Thyroid gland (tissue), 4 donors: ENCODE measurements around the gene KCTD13. TPM values are rescaled to one million over a fixed set of nuclear protein-coding genes. Genes with fewer than 3 reads are reported as not detected.
"Not testable (repeated sequence)": the region's sequence is repeated elsewhere in the genome, so short reads cannot be mapped to it uniquely, and the experiment has no call there.

Experiments
- DNase-seq, 2 donors: peaks; one replicate each; pipeline ENCODE4 v3.0.0-alpha.2; 2019
- H3K27ac ChIP-seq, 3 donors: fragments of 200-600 bp; sonication (generic); 1 replicate in 2 of 3; 2 replicates in 1 of 3; pipeline ENCODE4 v1.5.1; 2016 to 2019; ENCODE audit warnings: mild to moderate bottlenecking in 1 of 3, moderate library complexity in 1 of 3
- H3K27me3 ChIP-seq: fragments of 200-600 bp; sonication (generic); one replicate; pipeline ENCODE4 v1.5.1; 2019
- H3K36me3 ChIP-seq, 2 donors: fragments of 200-600 bp; sonication (generic); one replicate each; pipeline ENCODE4 v1.5.1; 2016 to 2019
- H3K4me1 ChIP-seq, 2 donors: fragments of 200-600 bp; sonication (generic); one replicate each; pipeline ENCODE4 v1.5.1; 2017 to 2019
- H3K4me3 ChIP-seq, 3 donors: fragments of 200-600 bp; sonication (generic); replicated peaks in 1 of 3; 1 replicate in 2 of 3; 2 replicates in 1 of 3; pipeline ENCODE4 v1.5.1; 2016; ENCODE audit warnings: mild to moderate bottlenecking in 1 of 3
- H3K9me3 ChIP-seq: fragments of 200-600 bp; sonication (generic); one replicate; pipeline ENCODE4 v1.5.1; 2017
- POLR2A ChIP-seq, 2 donors: fragments of 450-650 bp; IDR thresholded peaks; one replicate each; pipeline ENCODE4 v1.6.1; 2017; ENCODE audit warnings: antibody characterized with exemption in 2 of 2, mild to moderate bottlenecking in 2 of 2, moderate library complexity in 1 of 2
- WGBS, 2 donors: methylation state at CpG; one replicate each; pipeline ENCODE4 v1.1.5; 2017; 5-methylcytosine and 5-hydroxymethylcytosine counted together
- intact Hi-C: fragments of 100-400 bp; cut with DNase I; formaldehyde crosslinking; loops from one replicate; pipeline ENCODE4 v1.15.1; 2023
- total RNA-seq, 4 donors: library from RNA; depleted of rRNA; stranded (reverse); fragments of >200 nt; gene quantifications; one replicate each; pipeline ENCODE4 v1.2.3, GENCODE V29; 2016
- TF ChIP-seq, protein P1 (sequence below), 6 experiments: fragments of 200-600 bp in 3 of 6; fragments of 450-650 bp in 3 of 6; sonication (generic) in 3 of 6; IDR thresholded peaks; one replicate each; pipeline ENCODE4 v1.5.1; 2016 to 2019; ENCODE audit warnings: antibody characterized with exemption in 6 of 6, mild to moderate bottlenecking in 2 of 6, inconsistent platforms in 1 of 6, moderate library complexity in 1 of 6

The KCTD13 gene
- total RNA-seq, 4 donors from 2014 or later: 9.8 to 27.5 (median 15.5) TPM

DNA sequence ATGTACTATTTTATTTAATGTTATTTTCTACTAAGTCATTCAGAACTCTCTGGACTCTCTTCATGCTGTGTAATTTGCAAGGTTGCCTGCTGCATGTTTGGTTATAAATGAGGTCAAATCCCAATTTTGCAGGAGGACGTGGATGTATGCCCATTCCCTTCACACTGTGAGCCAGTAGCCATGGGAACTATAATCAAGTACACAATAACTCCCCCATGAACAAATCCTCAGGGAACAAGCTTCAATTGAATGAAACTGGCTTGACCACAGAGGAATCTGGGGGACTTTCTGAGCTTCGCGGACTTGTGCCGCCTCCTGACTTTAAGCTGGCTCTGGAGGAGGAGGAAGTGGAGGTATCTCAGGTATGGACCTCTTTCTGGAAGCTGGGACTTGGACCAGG lies 14.6 kb upstream of the KCTD13 start:
- intact Hi-C loops: no loop called here
- TF ChIP-seq, protein P1, sequence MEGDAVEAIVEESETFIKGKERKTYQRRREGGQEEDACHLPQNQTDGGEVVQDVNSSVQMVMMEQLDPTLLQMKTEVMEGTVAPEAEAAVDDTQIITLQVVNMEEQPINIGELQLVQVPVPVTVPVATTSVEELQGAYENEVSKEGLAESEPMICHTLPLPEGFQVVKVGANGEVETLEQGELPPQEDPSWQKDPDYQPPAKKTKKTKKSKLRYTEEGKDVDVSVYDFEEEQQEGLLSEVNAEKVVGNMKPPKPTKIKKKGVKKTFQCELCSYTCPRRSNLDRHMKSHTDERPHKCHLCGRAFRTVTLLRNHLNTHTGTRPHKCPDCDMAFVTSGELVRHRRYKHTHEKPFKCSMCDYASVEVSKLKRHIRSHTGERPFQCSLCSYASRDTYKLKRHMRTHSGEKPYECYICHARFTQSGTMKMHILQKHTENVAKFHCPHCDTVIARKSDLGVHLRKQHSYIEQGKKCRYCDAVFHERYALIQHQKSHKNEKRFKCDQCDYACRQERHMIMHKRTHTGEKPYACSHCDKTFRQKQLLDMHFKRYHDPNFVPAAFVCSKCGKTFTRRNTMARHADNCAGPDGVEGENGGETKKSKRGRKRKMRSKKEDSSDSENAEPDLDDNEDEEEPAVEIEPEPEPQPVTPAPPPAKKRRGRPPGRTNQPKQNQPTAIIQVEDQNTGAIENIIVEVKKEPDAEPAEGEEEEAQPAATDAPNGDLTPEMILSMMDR (IDR thresholded peaks at IDR 0.05): no peak
- no peak for TF ChIP-seq POLR2A (IDR thresholded peaks at IDR 0.05)
- DNase-seq: no peak
- Histone ChIP-seq H3K4me3 (no peak overlapping the region), H3K36me3 (no peaks in the 10 kb centered on the region), H3K4me1 (no peaks in the 10 kb centered on the region), H3K27ac (no peak overlapping the region), H3K9me3 (no peaks in the 10 kb centered on the region), H3K27me3 (no peaks in the 10 kb centered on the region)
- 69% methylated on average over 4 of the region's 4 CpGs for WGBS, 2 donors

- intact Hi-C loops, H3K27me3 ChIP-seq, H3K27ac ChIP-seq, H3K9me3 ChIP-seq, H3K4me3 ChIP-seq, H3K4me1 ChIP-seq, DNase-seq, H3K36me3 ChIP-seq: not testable (repeated sequence)
- WGBS, 2 donors: 100% methylated on average over 2 of the region's 2 CpGs
Observed at GRCh38 chr16:29931750-29932149, 5.7 kb upstream of the KCTD13 start.

DNA sequence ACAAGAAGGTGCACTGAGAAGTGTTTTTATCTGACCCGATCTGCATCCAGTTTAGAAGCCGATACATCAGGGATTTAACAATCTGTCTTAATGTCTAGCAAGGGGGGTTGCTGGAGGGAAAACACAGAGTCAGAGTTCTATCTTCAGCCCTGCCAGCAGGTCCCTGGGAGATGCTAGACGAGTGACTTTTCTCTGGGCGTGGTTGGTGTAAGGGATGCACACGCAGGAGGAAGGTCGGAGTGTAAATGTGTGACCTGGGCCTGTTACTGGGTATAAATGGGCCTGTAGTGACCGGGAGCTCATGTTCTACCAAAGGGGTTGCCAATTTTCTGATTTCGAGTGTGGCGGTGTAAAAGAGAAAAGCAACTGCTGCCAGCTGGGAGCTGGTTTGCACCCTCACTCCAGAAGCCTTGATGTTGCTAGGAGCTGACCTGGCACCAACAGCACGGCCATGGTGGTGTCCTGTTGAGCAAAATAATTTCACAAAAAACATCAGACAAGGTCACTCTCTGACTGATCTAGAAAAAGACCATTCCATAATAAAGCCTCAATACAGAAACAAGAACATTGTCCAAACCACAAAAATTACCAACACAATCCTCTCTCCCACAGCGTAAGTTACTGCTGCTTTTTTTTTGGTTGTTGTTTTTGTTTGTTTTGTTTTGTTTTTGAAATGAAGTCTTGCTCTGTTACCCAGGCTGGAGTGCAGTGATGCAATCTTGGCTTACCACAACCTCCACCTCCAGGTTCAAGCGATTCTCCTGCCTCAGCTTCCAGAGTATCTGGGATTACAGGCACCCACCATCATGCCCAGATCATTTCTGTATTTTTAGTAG lies 1.3 kb upstream of the KCTD13 start:
- TF ChIP-seq POLR2A (IDR thresholded peaks at IDR 0.05): no peak
- TF ChIP-seq, protein P1 (IDR thresholded peaks at IDR 0.05): no peak
- Histone ChIP-seq H3K4me3 (peak overlapping the region in 1 of 3 donors; percentile 93), H3K27me3 (no peaks in the 10 kb centered on the region), H3K36me3 (peaks cover 3 to 5% of the 10 kb centered on the region in 2 donors), H3K27ac (no peak overlapping the region), H3K9me3 (no peaks in the 10 kb centered on the region), H3K4me1 (peaks cover 8 to 15% of the 10 kb centered on the region in 2 donors)
- DNase-seq: no peak
- WGBS, 2 donors: 73 to 78% methylated on average over 12 of the region's 12 CpGs
- intact Hi-C loops: loop anchor here (10.0 kb wide), 1 partner anchor 112 kb away; the partner anchor contains the start of genes PAGR1 and PRRT2

DNA sequence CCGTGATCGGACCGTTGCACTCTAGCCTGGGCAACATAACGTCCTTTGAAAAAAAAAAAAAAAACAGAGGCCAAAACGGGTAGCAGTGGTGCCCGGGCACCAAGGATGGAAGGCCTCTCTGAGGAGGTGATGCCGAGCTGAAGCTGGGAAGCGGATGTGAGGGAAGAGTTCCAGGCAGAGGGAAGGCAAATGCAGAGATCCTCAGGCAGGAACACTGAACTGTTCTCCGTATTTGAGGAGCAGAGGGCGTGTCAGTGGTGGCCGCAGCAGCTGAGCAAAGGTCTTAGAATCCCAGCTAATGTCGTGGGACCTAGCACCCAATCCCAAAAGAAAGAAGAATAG lies 656 bp upstream of the KCTD13 start:
- 5% methylated on average over 12 of the region's 12 CpGs for WGBS, 2 donors
- intact Hi-C loops: loop anchor here (10.0 kb wide), 1 partner anchor 112 kb away; the partner anchor contains the start of genes PAGR1 and PRRT2
- no peak for TF ChIP-seq POLR2A (IDR thresholded peaks at IDR 0.05)
- TF ChIP-seq, protein P1 (IDR thresholded peaks at IDR 0.05): no peak

DNA sequence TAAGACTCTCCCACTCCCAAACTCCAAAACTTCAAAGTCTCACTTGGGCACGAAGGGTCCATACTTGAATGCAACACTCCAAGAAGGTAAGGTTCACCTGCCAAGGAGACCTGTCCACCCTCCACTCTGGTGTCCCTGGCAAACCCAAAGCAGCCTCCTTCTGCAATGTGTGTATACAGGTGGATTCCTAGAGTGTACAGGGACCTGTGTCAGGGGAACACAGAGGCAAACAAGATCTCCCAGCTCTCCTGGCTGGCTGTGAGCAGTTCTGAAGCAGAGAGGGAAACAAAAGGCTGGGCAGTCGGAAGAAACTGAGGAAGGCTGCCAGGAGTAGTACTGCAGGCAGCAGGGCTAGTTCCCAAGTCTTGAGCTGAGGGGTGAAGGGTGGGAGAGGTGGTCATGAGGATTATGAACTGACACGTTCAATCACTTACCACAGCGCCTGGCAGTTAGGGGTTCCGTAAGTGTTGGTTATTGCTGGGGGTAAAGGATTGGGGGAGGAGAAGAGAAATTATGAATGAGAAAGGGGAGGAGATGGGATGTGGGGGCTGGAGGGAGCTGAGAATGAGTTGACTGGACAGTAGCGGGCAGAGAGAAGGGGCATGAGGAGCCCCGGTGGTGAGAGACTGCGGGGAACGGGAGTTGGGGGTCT lies 795 bp downstream of the KCTD13 start:
- no peak for DNase-seq
- H3K9me3 ChIP-seq: no peaks in the 10 kb centered on the region
- H3K36me3 ChIP-seq: peaks cover 3 to 21% of the 10 kb centered on the region in 2 donors
- H3K27me3 ChIP-seq: no peaks in the 10 kb centered on the region
- no peak for TF ChIP-seq POLR2A (IDR thresholded peaks at IDR 0.05)
- TF ChIP-seq, protein P1 (IDR thresholded peaks at IDR 0.05): no peak
- intact Hi-C loops: loop anchor here (10.0 kb wide), 1 partner anchor 110 kb away; the partner anchor contains the start of genes PAGR1 and PRRT2
- H3K27ac ChIP-seq: no peak overlapping the region
- H3K4me3 ChIP-seq: peak overlapping the region; percentile 38 to 93 (median 71)
- WGBS, 2 donors: 4 to 8% methylated on average over 9 of the region's 9 CpGs
- peaks cover 8 to 15% of the 10 kb centered on the region in 2 donors for H3K4me1 ChIP-seq

More for the DNA sequence above, 656 bp upstream of the KCTD13 start:
- peaks cover 3 to 9% of the 10 kb centered on the region in 2 donors for H3K36me3 ChIP-seq
- peak overlapping the region; percentile 76 to 83 (median 80) for H3K27ac ChIP-seq
- H3K27me3 ChIP-seq: no peaks in the 10 kb centered on the region
- H3K4me1 ChIP-seq: peaks cover 8 to 15% of the 10 kb centered on the region in 2 donors
- peak overlapping the region in 2 of 3 donors; percentile 71 to 93 for H3K4me3 ChIP-seq
- no peak for DNase-seq
- no peaks in the 10 kb centered on the region for H3K9me3 ChIP-seq
